ENCODE measurements around the gene SND1.

- no peak for TF ChIP-seq ZNF565 (CRISPR knock-in tag; conservative IDR thresholded peaks at IDR 0.05; ENCODE audit: low read depth)
- no peak for TF ChIP-seq ZFP3 (CRISPR knock-in tag; IDR thresholded peaks at IDR 0.05)
- TF ChIP-seq PATZ1 (CRISPR knock-in tag; IDR thresholded peaks at IDR 0.05; ENCODE audit: borderline replicate concordance) = no peak
- no peak for TF ChIP-seq OSR1 (CRISPR knock-in tag; IDR thresholded peaks at IDR 0.05)
- TF ChIP-seq ARNTL (CRISPR knock-in tag; IDR thresholded peaks at IDR 0.05; ENCODE audit: borderline replicate concordance, low read depth) = no peak
- no peak for TF ChIP-seq TOX (CRISPR knock-in tag; IDR thresholded peaks at IDR 0.05; ENCODE audit: borderline replicate concordance)
- TF ChIP-seq ZNF8 (CRISPR knock-in tag; IDR thresholded peaks at IDR 0.05) = no peak
- TF ChIP-seq ZFP30 (CRISPR knock-in tag; IDR thresholded peaks at IDR 0.05) = no peak
- TF ChIP-seq ZC3H10 (CRISPR knock-in tag; IDR thresholded peaks at IDR 0.05) = no peak
- TF ChIP-seq CREB5 (CRISPR knock-in tag; IDR thresholded peaks at IDR 0.05; ENCODE audit: low read depth) = no peak
- TF ChIP-seq BACH2 (CRISPR knock-in tag; IDR thresholded peaks at IDR 0.05; ENCODE audit: borderline replicate concordance) = no peak
- no peak for TF ChIP-seq TCF4 (CRISPR knock-in tag; IDR thresholded peaks at IDR 0.05; ENCODE audit: borderline replicate concordance)
Measured at GRCh38 chr7:127993987-127994386, 342.0 kb downstream of the SND1 start.
